Upper lobe of left lung (tissue), 6 donors: Measurements from ENCODE around the gene EHMT2. TPM values are rescaled to one million over a fixed set of nuclear protein-coding genes. Genes with fewer than 3 reads are reported as not detected.
A peak's percentile ranks its signal among the peaks of the same experiment; 100 is the strongest.
"Not testable (repeated sequence)": the region's sequence is repeated elsewhere in the genome, so short reads cannot be mapped to it uniquely, and the experiment has no call there.

Experiments used
- ATAC-seq, 2 donors: fragments of 200-7000 bp; cut with Tn5 transposase; one replicate each; pipeline ENCODE4 v1.9.1; 2022; ENCODE audit warnings: mild to moderate bottlenecking in 2 of 2, moderate library complexity in 2 of 2; ENCODE audit not compliant: low FRiP score in 2 of 2
- DNase-seq, 2 donors: peaks; one replicate each; pipeline ENCODE4 v3.0.0-alpha.2; 2019 to 2020
- H3K27ac ChIP-seq, 4 donors: fragments of 200-600 bp; sonication (generic); one replicate each; pipeline ENCODE4 v1.5.1; 2016 to 2019
- H3K27me3 ChIP-seq, 4 donors: fragments of 200-600 bp; sonication (generic); one replicate each; pipeline ENCODE4 v1.5.1; 2017 to 2019
- H3K36me3 ChIP-seq, 4 donors: fragments of 200-600 bp; sonication (generic); one replicate each; pipeline ENCODE4 v1.5.1; 2016 to 2019
- H3K4me1 ChIP-seq, 4 donors: fragments of 200-600 bp; sonication (generic); one replicate each; pipeline ENCODE4 v1.5.1; 2018 to 2019
- H3K4me3 ChIP-seq, 4 donors: fragments of 200-600 bp; sonication (generic); one replicate each; pipeline ENCODE4 v1.5.1; 2017 to 2019; ENCODE audit warnings: mild to moderate bottlenecking in 2 of 4, moderate library complexity in 1 of 4
- H3K9me3 ChIP-seq, 4 donors: fragments of 200-600 bp; sonication (generic); one replicate each; pipeline ENCODE4 v1.5.1; 2018 to 2019
- CTCF ChIP-seq, 6 experiments: fragments of 450-650 bp in 4 of 6; fragments of 200-600 bp in 2 of 6; sonication (generic) in 2 of 6; IDR thresholded peaks; one replicate each; pipeline ENCODE4 v1.5.1; 2016 to 2019; ENCODE audit warnings: antibody characterized with exemption in 6 of 6
- EP300 ChIP-seq, 4 donors: sonication (generic); formaldehyde crosslinking; IDR thresholded peaks; one replicate each; pipeline ENCODE4 v1.5.1; 2017; ENCODE audit warnings: antibody characterized with exemption in 4 of 4, control low read depth in 2 of 4
- POLR2A ChIP-seq, 4 donors: fragments of 450-650 bp; IDR thresholded peaks; one replicate each; pipeline ENCODE4 v1.5.1; 2016 to 2017; ENCODE audit warnings: antibody characterized with exemption in 4 of 4, mild to moderate bottlenecking in 2 of 4
- POLR2AphosphoS5 ChIP-seq, 2 donors: sonication (generic); formaldehyde crosslinking; IDR thresholded peaks; one replicate each; pipeline ENCODE4 v1.5.1; 2017; ENCODE audit warnings: antibody characterized with exemption in 2 of 2
- WGBS, 2 donors: methylation state at CpG; one replicate each; pipeline ENCODE4 v1.1.5; 2017 to 2018; 5-methylcytosine and 5-hydroxymethylcytosine counted together
- total RNA-seq, 6 donors: library from RNA; depleted of rRNA in 4 of 6; stranded (reverse); fragments of >200 nt in 4 of 6; gene quantifications; one replicate each; pipeline versions ENCODE4 v1.1.0 to v1.2.1, GENCODE V29; 2016 to 2021
- donor health status: DM: no; HTN: no; CAD: no; lungs with moderate emphysema.
- donor health status: DM: no; HTN: yes; CAD: no; lungs with severe emphysema.

Gene EHMT2
- total RNA-seq, 6 donors from 2014 or later, result 23.6 to 57.3 (median 41.7) TPM

DNA sequence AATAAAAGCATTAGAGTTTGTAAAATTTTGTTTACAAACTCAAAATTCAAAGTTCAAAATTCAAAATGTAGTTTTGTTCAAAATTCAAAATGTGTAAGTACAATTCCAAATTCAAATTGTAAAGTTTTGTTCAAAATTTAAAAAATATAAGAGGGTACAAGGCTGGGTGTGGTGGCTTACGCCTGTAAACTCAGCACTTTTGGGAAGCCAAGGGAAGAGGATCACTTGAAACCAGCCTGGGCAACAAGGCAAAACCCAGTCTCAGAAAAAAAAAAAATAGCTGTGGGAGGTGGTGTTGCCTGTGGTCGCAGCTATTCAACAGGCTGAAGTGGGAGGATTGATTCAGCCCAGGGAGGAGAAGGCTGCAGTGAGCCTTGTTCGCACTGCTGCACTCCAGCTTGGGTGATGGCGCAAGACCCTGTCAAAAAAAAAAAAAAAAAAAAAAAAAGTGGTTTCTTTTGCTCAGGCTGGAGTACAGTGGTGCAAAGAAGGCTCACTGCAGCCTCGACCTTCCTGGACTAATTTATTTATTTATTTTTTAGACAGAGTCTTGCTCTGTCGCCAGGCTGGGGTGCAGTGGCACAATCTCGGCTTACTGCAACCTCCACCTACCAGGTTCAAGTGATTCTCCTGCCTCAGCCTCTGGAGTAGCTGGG, 9.8 kb upstream of the EHMT2 start:
- no peaks in the 10 kb centered on the region for H3K27me3 ChIP-seq
- DNase-seq (peak in 1 of 2 donors; percentile 68), ATAC-seq (peak; percentile 56 to 79)
- no peaks in the 10 kb centered on the region for H3K36me3 ChIP-seq
- peaks cover 9 to 22% (median 12%) of the 10 kb centered on the region in 4 donors for H3K4me1 ChIP-seq
- WGBS, 2 donors, result 30 to 39% methylated on average over 7 of the region's 7 CpGs
- H3K4me3 ChIP-seq, result no peak overlapping the region
- TF ChIP-seq POLR2A (IDR thresholded peaks at IDR 0.05) (no peak), CTCF (IDR thresholded peaks at IDR 0.05) (no peak), POLR2AphosphoS5 (IDR thresholded peaks at IDR 0.05) (no peak), EP300 (IDR thresholded peaks at IDR 0.05) (no peak)
- no peaks in the 10 kb centered on the region for H3K9me3 ChIP-seq
- no peak overlapping the region for H3K27ac ChIP-seq

GRCh38 chr6:31906727-31907126, 9.2 kb upstream of the EHMT2 start:
- not testable (repeated sequence) for DNase-seq, ATAC-seq
- 77 to 78% methylated on average over 8 of the region's 8 CpGs for whole genome bisulfite sequencing, 2 donors

GRCh38 chr6:31906122-31906521, 8.6 kb upstream of the EHMT2 start:
- ATAC-seq (no peak), DNase-seq (no peak)
- Histone ChIP-seq H3K27me3 (no peaks in the 10 kb centered on the region), H3K36me3 (no peaks in the 10 kb centered on the region), H3K4me1 (peaks cover 9 to 28% (median 16%) of the 10 kb centered on the region in 4 donors), H3K9me3 (no peaks in the 10 kb centered on the region), H3K4me3 (no peak overlapping the region), H3K27ac (no peak overlapping the region)
- TF ChIP-seq POLR2AphosphoS5 (IDR thresholded peaks at IDR 0.05) (no peak), POLR2A (IDR thresholded peaks at IDR 0.05) (no peak), EP300 (IDR thresholded peaks at IDR 0.05) (no peak), CTCF (IDR thresholded peaks at IDR 0.05) (no peak)
- 48 to 62% methylated on average over 4 of the region's 4 CpGs for WGBS, 2 donors

More at GRCh38 chr6:31906727-31907126, 9.2 kb upstream of the EHMT2 start:
- not testable (repeated sequence) for H3K27me3 ChIP-seq, H3K36me3 ChIP-seq, H3K27ac ChIP-seq, H3K9me3 ChIP-seq, H3K4me3 ChIP-seq
- peaks cover 9 to 22% (median 12%) of the 10 kb centered on the region in 4 donors for H3K4me1 ChIP-seq

DNA sequence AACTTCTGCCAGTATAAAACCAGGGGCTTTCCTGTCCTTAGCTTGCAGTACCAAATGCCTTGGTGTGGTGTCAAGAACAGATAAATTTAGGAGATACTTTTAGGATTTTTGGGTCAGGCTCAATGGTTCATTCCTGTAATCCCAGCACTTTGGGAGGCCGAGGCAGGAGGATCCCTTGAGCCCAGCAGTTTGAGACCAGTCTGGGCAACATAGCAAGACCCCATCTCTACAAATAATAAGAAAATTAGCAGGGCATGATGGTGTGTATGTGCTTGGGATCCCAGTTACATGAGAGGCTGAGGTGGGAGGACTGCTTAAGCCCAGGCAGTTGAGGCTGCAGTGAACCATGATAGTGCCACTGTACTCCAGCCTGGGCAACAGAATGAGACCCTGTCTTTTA, 7.5 kb upstream of the EHMT2 start:
- Histone ChIP-seq H3K36me3 (no peaks in the 10 kb centered on the region), H3K27ac (no peak overlapping the region), H3K9me3 (no peaks in the 10 kb centered on the region), H3K4me3 (no peak overlapping the region), H3K27me3 (no peaks in the 10 kb centered on the region), H3K4me1 (peaks cover 9 to 39% (median 21%) of the 10 kb centered on the region in 4 donors)
- DNase-seq (no peak), ATAC-seq (no peak)
- TF ChIP-seq CTCF (IDR thresholded peaks at IDR 0.05), result no peak
- no peak for TF ChIP-seq POLR2A (IDR thresholded peaks at IDR 0.05)
- TF ChIP-seq POLR2AphosphoS5 (IDR thresholded peaks at IDR 0.05), result no peak
- TF ChIP-seq EP300 (IDR thresholded peaks at IDR 0.05), result no peak
- WGBS, 2 donors, result 86 to 95% methylated on average over 1 of the region's 1 CpG

GRCh38 chr6:31903957-31904356, 6.5 kb upstream of the EHMT2 start:
- DNase-seq (no peak), ATAC-seq (peak in 1 of 2 donors; percentile 35)
- Histone ChIP-seq H3K9me3 (no peaks in the 10 kb centered on the region), H3K36me3 (no peaks in the 10 kb centered on the region), H3K4me3 (no peak overlapping the region), H3K27ac (no peak overlapping the region), H3K27me3 (no peaks in the 10 kb centered on the region), H3K4me1 (peaks cover 13 to 49% (median 28%) of the 10 kb centered on the region in 4 donors)
- TF ChIP-seq POLR2AphosphoS5 (IDR thresholded peaks at IDR 0.05) (no peak), EP300 (IDR thresholded peaks at IDR 0.05) (no peak), POLR2A (IDR thresholded peaks at IDR 0.05) (no peak), CTCF (IDR thresholded peaks at IDR 0.05) (no peak)
- WGBS, 2 donors, result 80 to 90% methylated on average over 3 of the region's 3 CpGs
